Cardiac muscle cell (in vitro differentiated cells and primary cell): Measurements from ENCODE around the gene CST6. TPM values are rescaled to one million over a fixed set of nuclear protein-coding genes. Genes with fewer than 3 reads are reported as not detected.
"Not testable (repeated sequence)": the region's sequence is repeated elsewhere in the genome, so short reads cannot be mapped to it uniquely, and the experiment has no call there.

Source experiments
- DNase-seq, 2 donors: peaks; one replicate each; pipeline versions ENCODE4 v3.0.0 to v3.0.0-alpha.2; 2010 to 2017; ENCODE audit warnings: low read depth in 1 of 2, low spot score in 1 of 2
- H3K27ac ChIP-seq: fragments of 200-600 bp; sonication (generic); 2 replicates; pipeline ENCODE4 v1.5.1; 2016
- H3K27me3 ChIP-seq: fragments of 200-600 bp; sonication (generic); 2 replicates; pipeline ENCODE4 v1.6.0; 2016; ENCODE audit warnings: control low read depth
- H3K36me3 ChIP-seq: fragments of 200-600 bp; sonication (generic); 2 replicates; pipeline ENCODE4 v1.5.1; 2016; ENCODE audit warnings: control low read depth
- H3K4me1 ChIP-seq: fragments of 200-600 bp; sonication (generic); 2 replicates; pipeline ENCODE4 v1.8.1; 2017; ENCODE audit warnings: low read depth, mild to moderate bottlenecking, mixed run types
- H3K4me3 ChIP-seq: fragments of 200-600 bp; sonication (generic); 2 replicates; pipeline ENCODE4 v1.5.1; 2016; ENCODE audit warnings: mild to moderate bottlenecking
- H3K9me3 ChIP-seq: fragments of 200-600 bp; sonication (generic); 2 replicates; pipeline ENCODE4 v1.5.1; 2017; ENCODE audit warnings: low read depth, mild to moderate bottlenecking, control low read depth
- CTCF ChIP-seq: IDR thresholded peaks from 2 replicates; pipeline ENCODE4 v1.5.1; 2012; ENCODE audit warnings: low read depth, mild to moderate bottlenecking, low read length
- polyA plus RNA-seq: library from polyadenylated mRNA; unstranded; fragments of >200 nt; fragmentation: Nextera tagmentation; extraction: Ambion mirVana; gene quantifications from 2 replicates; pipeline ENCODE4 v1.2.1, GENCODE V29; 2016
- total RNA-seq: library from RNA; depleted of rRNA; stranded (reverse); fragments of >200 nt; gene quantifications from 2 replicates; pipeline ENCODE4 v1.2.3, GENCODE V29; 2016

CST6 gene
- total and polyA plus RNA-seq, 2 experiments from 2014 or later = not detected

GRCh38 chr11:66006134-66006890 is 5.5 kb upstream of the CST6 start:
- no peaks in the 10 kb centered on the region for H3K9me3 ChIP-seq
- peaks cover 11% of the 10 kb centered on the region for H3K27me3 ChIP-seq
- no peak for TF ChIP-seq CTCF
- DNase-seq = no peak
- H3K27ac ChIP-seq = no peak overlapping the region
- peaks cover 3% of the 10 kb centered on the region for H3K36me3 ChIP-seq
- no peak overlapping the region for H3K4me3 ChIP-seq
- no peaks in the 10 kb centered on the region for H3K4me1 ChIP-seq

GRCh38 chr11:66006891-66007176 is 5.0 kb upstream of the CST6 start:
- Histone ChIP-seq H3K27me3 (peaks cover 16% of the 10 kb centered on the region), H3K27ac (no peak overlapping the region), H3K4me3 (no peak overlapping the region), H3K4me1 (no peaks in the 10 kb centered on the region), H3K36me3 (peaks cover 3% of the 10 kb centered on the region), H3K9me3 (no peaks in the 10 kb centered on the region)
- no peak for TF ChIP-seq CTCF
- no peak for DNase-seq

- Histone ChIP-seq H3K27me3 (peaks cover 20% of the 10 kb centered on the region), H3K27ac (no peak overlapping the region), H3K9me3 (no peaks in the 10 kb centered on the region), H3K4me1 (no peaks in the 10 kb centered on the region), H3K36me3 (peaks cover 3% of the 10 kb centered on the region), H3K4me3 (no peak overlapping the region)
- peak in 1 of 2 donors; percentile 18 for DNase-seq
- TF ChIP-seq CTCF = no peak
Measured at GRCh38 chr11:66007201-66007634, 4.6 kb upstream of the CST6 start.

- no peak for TF ChIP-seq CTCF
- H3K9me3 ChIP-seq = no peaks in the 10 kb centered on the region
- no peak overlapping the region for H3K4me3 ChIP-seq
- peaks cover 24% of the 10 kb centered on the region for H3K27me3 ChIP-seq
- H3K4me1 ChIP-seq = no peaks in the 10 kb centered on the region
- H3K36me3 ChIP-seq = peaks cover 3% of the 10 kb centered on the region
- H3K27ac ChIP-seq = no peak overlapping the region
- DNase-seq = no peak
Measured at GRCh38 chr11:66008095-66008467, 3.7 kb upstream of the CST6 start.

- no peak overlapping the region for H3K27ac ChIP-seq
- no peak for DNase-seq
- no peak overlapping the region for H3K4me3 ChIP-seq
- peaks cover 24% of the 10 kb centered on the region for H3K27me3 ChIP-seq
- H3K4me1 ChIP-seq = no peaks in the 10 kb centered on the region
- TF ChIP-seq CTCF = no peak
- no peaks in the 10 kb centered on the region for H3K9me3 ChIP-seq
- peaks cover 3% of the 10 kb centered on the region for H3K36me3 ChIP-seq
Measured at GRCh38 chr11:66008468-66009101, 3.2 kb upstream of the CST6 start.

- H3K9me3 ChIP-seq, H3K4me1 ChIP-seq, H3K27ac ChIP-seq, H3K36me3 ChIP-seq, H3K4me3 ChIP-seq, DNase-seq: not testable (repeated sequence)
- H3K27me3 ChIP-seq = peaks cover 24% of the 10 kb centered on the region
Measured at GRCh38 chr11:66010036-66010435, 1.8 kb upstream of the CST6 start.
